ENCODE measurements around the gene CORO2B. TPM values are rescaled to one million over a fixed set of nuclear protein-coding genes. Genes with fewer than 3 reads are reported as not detected.

The CORO2B gene
- total and polyA plus RNA-seq, 11 donors = 3.0 to 9.1 (median 5.0) TPM

GRCh38 chr15:68542771-68543164 lies 36.0 kb upstream of the CORO2B start:
- peaks cover 0 to 7% (median 0%) of the 10 kb centered on the region in 12 donors for H3K9me3 ChIP-seq
- no peaks in the 10 kb centered on the region for H3K36me3 ChIP-seq
- H3K4me3 ChIP-seq = no peak overlapping the region
- ATAC-seq (peak in 2 of 4 donors; percentile 5 to 9), DNase-seq (no peak)
- peak overlapping the region in 10 of 12 donors; percentile 31 to 73 (median 58) for H3K27ac ChIP-seq
- intact Hi-C loops (cut with DNase I) = loop anchor here in 3 of 10 donors (2.0 to 10.0 kb wide), 3 partner anchors 225 to 238 kb away; no protein-coding TSS in a partner anchor
- H3K27me3 ChIP-seq = no peaks in the 10 kb centered on the region
- TF ChIP-seq CTCF (IDR thresholded peaks at IDR 0.05) (no peak), POLR2A (IDR thresholded peaks at IDR 0.05) (no peak)
- 46 to 58% (median 48%) methylated on average over 4 of the region's 4 CpGs for WGBS, 4 donors
- peaks cover 0 to 19% (median 13%) of the 10 kb centered on the region in 12 donors for H3K4me1 ChIP-seq

GRCh38 chr15:68543165-68544008 lies 35.4 kb upstream of the CORO2B start:
- intact Hi-C loops (cut with DNase I) = loop anchor here in 3 of 10 donors (2.0 to 10.0 kb wide), 3 partner anchors 226 to 239 kb away; no protein-coding TSS in a partner anchor
- DNase-seq = peak in 4 of 5 donors; percentile 71 to 86 (median 79)
- Histone ChIP-seq H3K27ac (peak overlapping the region in 10 of 12 donors; percentile 37 to 79 (median 58)), H3K4me3 (no peak overlapping the region), H3K9me3 (peaks cover 0 to 7% (median 0%) of the 10 kb centered on the region in 12 donors), H3K27me3 (no peaks in the 10 kb centered on the region), H3K36me3 (no peaks in the 10 kb centered on the region), H3K4me1 (peaks cover 0 to 19% (median 13%) of the 10 kb centered on the region in 12 donors)
- 64 to 70% (median 65%) methylated on average over 8 of the region's 8 CpGs for WGBS, 4 donors
- ATAC-seq = peak; percentile 91 to 97 (median 96)
- TF ChIP-seq CTCF (IDR thresholded peaks at IDR 0.05) = no peak

GRCh38 chr15:68546318-68546717 lies 32.5 kb upstream of the CORO2B start:
- intact Hi-C loops (cut with DNase I) = loop anchor here in 1 of 10 donors (10.0 kb wide), 1 partner anchor 242 kb away; no protein-coding TSS in a partner anchor
- no peaks in the 10 kb centered on the region for H3K27me3 ChIP-seq
- TF ChIP-seq POLR2A (IDR thresholded peaks at IDR 0.05) = no peak
- TF ChIP-seq CTCF (IDR thresholded peaks at IDR 0.05) = no peak
- no peaks in the 10 kb centered on the region for H3K36me3 ChIP-seq
- DNase-seq (no peak), ATAC-seq (no peak)
- 90 to 93% (median 92%) methylated on average over 2 of the region's 2 CpGs for WGBS, 4 donors
- no peak overlapping the region for H3K4me3 ChIP-seq
- peaks cover 0 to 19% (median 13%) of the 10 kb centered on the region in 12 donors for H3K4me1 ChIP-seq
- no peaks in the 10 kb centered on the region for H3K9me3 ChIP-seq
- H3K27ac ChIP-seq = no peak overlapping the region

GRCh38 chr15:68548364-68548763 lies 30.4 kb upstream of the CORO2B start:
- TF ChIP-seq CTCF (IDR thresholded peaks at IDR 0.05) (no peak), POLR2A (IDR thresholded peaks at IDR 0.05) (no peak)
- Histone ChIP-seq H3K36me3 (no peaks in the 10 kb centered on the region), H3K4me3 (no peak overlapping the region), H3K9me3 (no peaks in the 10 kb centered on the region), H3K27ac (no peak overlapping the region), H3K4me1 (peaks cover 0 to 15% (median 6%) of the 10 kb centered on the region in 12 donors), H3K27me3 (no peaks in the 10 kb centered on the region)
- WGBS, 4 donors = 84 to 87% (median 85%) methylated on average over 3 of the region's 3 CpGs
- DNase-seq = no peak
- ATAC-seq = no peak
- intact Hi-C loops (cut with DNase I) = loop anchor here in 1 of 10 donors (10.0 kb wide), 1 partner anchor 244 kb away; no protein-coding TSS in a partner anchor
